NB4 (cell line): ENCODE results near the gene DLK1.

Experiments used
- POLR2A ChIP-seq: IDR thresholded peaks from 2 replicates; pipeline ENCODE4 v1.6.1; 2011; ENCODE audit warnings: mild to moderate bottlenecking; ENCODE audit not compliant: insufficient read length; ENCODE audit errors: extremely low read depth
- TF ChIP-seq, protein P1 (sequence below): IDR thresholded peaks from one replicate; pipeline ENCODE4 v1.5.1; 2012; ENCODE audit warnings: low read depth, low read length

DNA sequence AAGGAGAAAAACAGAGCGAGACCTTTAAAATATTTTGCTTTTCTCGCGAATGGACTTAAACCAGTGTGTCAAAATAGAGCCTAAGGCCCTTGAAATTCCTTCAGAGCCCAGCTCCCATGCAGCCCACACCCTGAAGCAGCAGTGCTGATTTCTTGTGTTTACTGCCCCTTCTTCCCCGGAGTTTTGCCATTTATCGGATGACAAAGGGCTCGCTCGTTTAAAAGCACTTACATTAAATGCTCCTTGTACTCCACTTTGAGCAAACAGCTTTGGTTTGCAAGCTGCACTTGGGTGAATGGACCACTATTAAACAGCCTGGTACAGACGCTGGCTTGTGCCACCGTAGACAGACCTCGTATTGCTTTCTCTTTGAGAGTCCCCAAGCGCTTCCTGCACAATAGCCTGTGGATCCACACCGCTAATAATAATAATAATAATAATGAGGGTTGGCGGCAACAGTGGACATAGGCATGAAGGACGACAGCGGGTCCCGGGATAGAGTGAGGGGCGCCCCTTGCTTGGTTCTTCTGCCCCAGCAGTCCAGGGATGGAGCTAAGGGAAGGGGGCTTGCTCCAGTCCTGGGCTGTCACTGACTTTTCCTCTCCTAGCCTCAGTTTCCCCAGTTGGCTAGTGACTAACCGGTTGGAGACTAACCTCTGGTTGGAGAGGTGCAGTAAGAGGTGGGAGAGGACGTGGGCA lies 6.6 kb downstream of the DLK1 start:
- TF ChIP-seq, protein P1, sequence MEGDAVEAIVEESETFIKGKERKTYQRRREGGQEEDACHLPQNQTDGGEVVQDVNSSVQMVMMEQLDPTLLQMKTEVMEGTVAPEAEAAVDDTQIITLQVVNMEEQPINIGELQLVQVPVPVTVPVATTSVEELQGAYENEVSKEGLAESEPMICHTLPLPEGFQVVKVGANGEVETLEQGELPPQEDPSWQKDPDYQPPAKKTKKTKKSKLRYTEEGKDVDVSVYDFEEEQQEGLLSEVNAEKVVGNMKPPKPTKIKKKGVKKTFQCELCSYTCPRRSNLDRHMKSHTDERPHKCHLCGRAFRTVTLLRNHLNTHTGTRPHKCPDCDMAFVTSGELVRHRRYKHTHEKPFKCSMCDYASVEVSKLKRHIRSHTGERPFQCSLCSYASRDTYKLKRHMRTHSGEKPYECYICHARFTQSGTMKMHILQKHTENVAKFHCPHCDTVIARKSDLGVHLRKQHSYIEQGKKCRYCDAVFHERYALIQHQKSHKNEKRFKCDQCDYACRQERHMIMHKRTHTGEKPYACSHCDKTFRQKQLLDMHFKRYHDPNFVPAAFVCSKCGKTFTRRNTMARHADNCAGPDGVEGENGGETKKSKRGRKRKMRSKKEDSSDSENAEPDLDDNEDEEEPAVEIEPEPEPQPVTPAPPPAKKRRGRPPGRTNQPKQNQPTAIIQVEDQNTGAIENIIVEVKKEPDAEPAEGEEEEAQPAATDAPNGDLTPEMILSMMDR: no peak
- TF ChIP-seq POLR2A: no peak
